PFSK-1 (cell line): Measurements from ENCODE around the gene FAIM.

Experiments used
- FOXP2 ChIP-seq: optimal IDR thresholded peaks from 2 replicates; pipeline ENCODE3; 2011; ENCODE audit warnings: borderline replicate concordance, control low read depth, inconsistent platforms; ENCODE audit not compliant: insufficient read depth; ENCODE audit errors: extremely low read length, extremely low read depth
- POLR2AphosphoS5 ChIP-seq: IDR thresholded peaks from 2 replicates; pipeline ENCODE4 v1.6.1; 2012; ENCODE audit warnings: low read depth, mild to moderate bottlenecking, control low read depth, low read length, moderate library complexity
- SIN3A ChIP-seq: IDR thresholded peaks from 2 replicates; pipeline ENCODE4 v1.6.1; 2012; ENCODE audit warnings: mild to moderate bottlenecking, low read length, moderate library complexity, borderline replicate concordance; ENCODE audit not compliant: insufficient read depth
- TAF1 ChIP-seq: IDR thresholded peaks from 2 replicates; pipeline ENCODE4 v1.6.1; 2012; ENCODE audit warnings: low read length, control low read depth, borderline replicate concordance; ENCODE audit not compliant: insufficient read depth
- TF ChIP-seq, protein P1 (sequence below), 2 experiments: IDR thresholded peaks; 2 replicates each; pipeline versions ENCODE4 v1.6.1 to v1.8.0; 2011 to 2012; ENCODE audit warnings: low read depth in 2 of 2, low read length in 2 of 2, control low read depth in 1 of 2, inconsistent platforms in 1 of 2, mild to moderate bottlenecking in 1 of 2, moderate library complexity in 1 of 2; ENCODE audit not compliant: insufficient read depth in 1 of 2

FAIM gene

DNA sequence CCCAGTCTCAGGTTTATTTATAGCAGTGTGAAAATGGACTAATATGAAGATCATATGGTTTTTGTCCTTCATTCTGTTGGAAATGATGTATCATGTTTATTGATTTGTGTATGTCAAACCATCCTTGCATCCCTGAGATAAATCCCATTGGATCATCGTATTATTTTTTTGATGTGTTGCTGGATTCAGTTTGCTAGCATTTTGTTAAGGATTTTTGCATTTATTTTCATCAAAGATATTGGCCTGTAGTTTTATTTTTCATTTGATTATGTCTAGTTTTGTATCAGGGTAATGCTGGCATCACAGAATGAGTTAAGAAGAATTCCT, 34.3 kb downstream of the FAIM start:
- TF ChIP-seq SIN3A (no peak), FOXP2 (no peak), TAF1 (no peak), POLR2AphosphoS5 (no peak)
- TF ChIP-seq, protein P1, sequence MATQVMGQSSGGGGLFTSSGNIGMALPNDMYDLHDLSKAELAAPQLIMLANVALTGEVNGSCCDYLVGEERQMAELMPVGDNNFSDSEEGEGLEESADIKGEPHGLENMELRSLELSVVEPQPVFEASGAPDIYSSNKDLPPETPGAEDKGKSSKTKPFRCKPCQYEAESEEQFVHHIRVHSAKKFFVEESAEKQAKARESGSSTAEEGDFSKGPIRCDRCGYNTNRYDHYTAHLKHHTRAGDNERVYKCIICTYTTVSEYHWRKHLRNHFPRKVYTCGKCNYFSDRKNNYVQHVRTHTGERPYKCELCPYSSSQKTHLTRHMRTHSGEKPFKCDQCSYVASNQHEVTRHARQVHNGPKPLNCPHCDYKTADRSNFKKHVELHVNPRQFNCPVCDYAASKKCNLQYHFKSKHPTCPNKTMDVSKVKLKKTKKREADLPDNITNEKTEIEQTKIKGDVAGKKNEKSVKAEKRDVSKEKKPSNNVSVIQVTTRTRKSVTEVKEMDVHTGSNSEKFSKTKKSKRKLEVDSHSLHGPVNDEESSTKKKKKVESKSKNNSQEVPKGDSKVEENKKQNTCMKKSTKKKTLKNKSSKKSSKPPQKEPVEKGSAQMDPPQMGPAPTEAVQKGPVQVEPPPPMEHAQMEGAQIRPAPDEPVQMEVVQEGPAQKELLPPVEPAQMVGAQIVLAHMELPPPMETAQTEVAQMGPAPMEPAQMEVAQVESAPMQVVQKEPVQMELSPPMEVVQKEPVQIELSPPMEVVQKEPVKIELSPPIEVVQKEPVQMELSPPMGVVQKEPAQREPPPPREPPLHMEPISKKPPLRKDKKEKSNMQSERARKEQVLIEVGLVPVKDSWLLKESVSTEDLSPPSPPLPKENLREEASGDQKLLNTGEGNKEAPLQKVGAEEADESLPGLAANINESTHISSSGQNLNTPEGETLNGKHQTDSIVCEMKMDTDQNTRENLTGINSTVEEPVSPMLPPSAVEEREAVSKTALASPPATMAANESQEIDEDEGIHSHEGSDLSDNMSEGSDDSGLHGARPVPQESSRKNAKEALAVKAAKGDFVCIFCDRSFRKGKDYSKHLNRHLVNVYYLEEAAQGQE (IDR thresholded peaks at IDR 0.05; ENCODE audit: insufficient read depth in 1 of 2, low read depth in 2 of 2, low read length in 2 of 2): no peak

DNA sequence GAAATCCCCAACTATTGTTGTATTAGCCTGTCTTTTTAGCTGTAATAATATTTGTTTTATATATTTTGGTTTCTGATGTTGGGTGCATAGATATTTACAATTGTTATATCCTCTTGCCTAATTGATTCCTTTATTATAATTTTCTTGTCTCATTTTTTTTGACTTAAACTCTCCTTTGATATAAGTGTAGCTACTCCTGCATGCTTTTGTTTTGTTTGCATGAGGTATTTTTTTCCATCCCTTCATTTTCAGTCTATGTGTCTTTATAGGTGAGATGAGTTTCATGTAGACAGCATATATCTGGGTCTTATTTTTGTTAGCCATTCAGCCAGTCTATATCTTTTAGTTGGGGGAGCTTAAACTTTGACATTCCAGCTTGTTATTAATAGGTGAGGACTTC, 37.4 kb downstream of the FAIM start:
- TF ChIP-seq, protein P1 (IDR thresholded peaks at IDR 0.05; ENCODE audit: insufficient read depth in 1 of 2, low read depth in 2 of 2, low read length in 2 of 2): no peak
- TF ChIP-seq POLR2AphosphoS5 (no peak), SIN3A (no peak), TAF1 (no peak), FOXP2 (no peak)

DNA sequence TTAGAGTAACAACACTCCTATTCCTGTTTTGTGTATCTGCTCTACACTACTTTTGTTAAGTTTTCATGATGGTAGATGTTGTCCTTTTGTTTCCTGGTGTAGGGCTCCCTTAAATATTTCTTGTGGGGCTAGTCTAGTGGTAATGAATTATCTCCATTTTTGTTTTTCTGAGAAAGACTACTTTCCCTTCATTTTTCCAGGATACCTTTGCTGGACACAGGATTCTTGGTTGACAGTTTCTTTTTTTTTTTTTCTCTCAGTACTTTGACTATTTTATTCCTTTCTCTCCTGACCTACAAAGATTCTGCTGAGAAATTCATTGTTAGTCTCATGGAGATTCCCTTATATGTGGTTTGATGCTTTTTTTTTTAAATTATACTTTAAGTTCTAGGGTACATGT, 37.9 kb downstream of the FAIM start:
- TF ChIP-seq, protein P1 (IDR thresholded peaks at IDR 0.05; ENCODE audit: insufficient read depth in 1 of 2, low read depth in 2 of 2, low read length in 2 of 2): no peak
- TF ChIP-seq POLR2AphosphoS5 (no peak), TAF1 (no peak), SIN3A (no peak), FOXP2 (no peak)

DNA sequence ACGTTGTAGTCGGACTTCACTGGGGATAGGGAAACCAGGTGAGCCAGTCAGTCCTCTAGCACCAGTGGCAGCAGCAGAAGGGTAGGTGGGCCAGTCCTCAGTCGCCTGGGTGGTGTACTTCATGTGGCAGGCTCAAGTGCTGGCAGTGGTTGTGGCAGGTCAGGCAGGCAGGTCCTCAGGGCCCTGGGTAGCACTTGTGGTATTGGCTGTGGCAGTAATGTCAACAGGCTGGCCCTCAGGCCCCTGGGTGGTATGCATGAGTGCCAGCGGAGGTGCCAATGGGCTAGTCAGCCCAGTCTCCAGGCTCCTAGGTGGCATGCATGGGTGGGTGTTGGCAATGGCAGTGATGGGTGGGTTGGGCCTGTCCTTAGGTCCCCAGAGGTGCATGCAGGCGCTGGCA, 40.6 kb downstream of the FAIM start:
- TF ChIP-seq POLR2AphosphoS5 (no peak), FOXP2 (no peak), SIN3A (no peak), TAF1 (no peak)
- TF ChIP-seq, protein P1 (IDR thresholded peaks at IDR 0.05; ENCODE audit: insufficient read depth in 1 of 2, low read depth in 2 of 2, low read length in 2 of 2): no peak

DNA sequence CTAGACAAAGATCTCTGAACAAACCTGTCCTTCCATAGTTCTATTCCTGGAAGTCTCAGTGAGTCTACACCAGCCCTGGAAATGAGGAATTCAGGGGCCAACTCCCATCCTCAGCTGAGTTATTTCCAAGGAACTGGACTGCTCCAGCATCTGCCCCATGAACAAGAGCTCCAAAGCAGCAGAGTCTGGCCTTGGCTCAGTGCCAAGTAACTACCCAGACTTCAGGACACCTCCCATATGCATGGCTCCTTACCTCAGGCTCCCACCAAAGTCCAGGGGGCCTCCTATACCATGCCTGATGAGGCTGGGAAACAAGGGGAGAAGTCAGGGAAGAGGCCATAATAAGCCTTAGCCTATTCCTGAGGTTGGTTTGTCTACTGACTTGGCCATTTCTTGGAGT, 45.0 kb downstream of the FAIM start:
- TF ChIP-seq TAF1 (no peak), FOXP2 (no peak)

DNA sequence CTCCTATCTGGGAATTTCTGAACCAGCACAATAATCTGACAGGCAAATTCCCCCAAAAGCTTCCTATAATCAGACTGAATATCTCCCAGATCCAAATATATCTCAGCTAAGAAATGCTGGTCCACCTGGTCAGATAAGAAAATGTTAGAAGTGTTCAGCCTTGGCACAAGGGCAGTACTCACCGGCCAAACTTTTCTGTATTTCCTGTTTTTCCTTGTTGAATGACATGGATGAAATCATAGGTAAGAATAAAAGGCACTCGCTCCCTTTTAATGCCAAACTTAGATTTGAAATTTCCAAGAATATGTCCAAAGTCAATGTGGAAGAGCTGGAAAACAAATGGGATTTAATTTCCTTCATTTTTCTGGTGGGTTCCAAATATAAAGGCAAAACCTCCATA, 48.9 kb downstream of the FAIM start:
- TF ChIP-seq POLR2AphosphoS5 (no peak), FOXP2 (no peak)
